Activated B cell treated with CpG ODN at 0.5 μM for 24 hours (primary cell): ENCODE results near the gene ARHGAP23. TPM values are rescaled to one million over a fixed set of nuclear protein-coding genes. Genes with fewer than 3 reads are reported as not detected.

Experiments
- ATAC-seq: fragments of 200-7000 bp; cut with Tn5 transposase; one replicate; pipeline ENCODE4 v1.10.0; 2021; ENCODE audit warnings: low read depth, mild to moderate bottlenecking, moderate library complexity
- CTCF ChIA-PET: fragments of 350-600 bp; sonication (Branson Sonifier 250); formaldehyde crosslinking; loops from one replicate; lab custom pipeline; 2021; ENCODE audit warnings: antibody characterized with exemption; lab: Charles Lee
- POLR2A ChIA-PET: fragments of 350-600 bp; sonication (Branson Sonifier 250); formaldehyde crosslinking; loops from one replicate; lab custom pipeline; 2021; ENCODE audit warnings: antibody characterized with exemption; lab: Charles Lee
- DNase-seq: peaks from one replicate; pipeline ENCODE4 v3.0.0; 2022
- H3K27ac Mint-ChIP-seq: one replicate; pipeline ENCODE4 v1.8.0; 2020; ENCODE audit warnings: mixed read lengths
- H3K27me3 Mint-ChIP-seq: one replicate; pipeline ENCODE4 v1.8.0; 2021; ENCODE audit warnings: mixed read lengths
- H3K36me3 Mint-ChIP-seq: one replicate; pipeline ENCODE4 v1.8.0; 2021; ENCODE audit warnings: low read depth, mixed read lengths
- H3K4me1 Mint-ChIP-seq: one replicate; pipeline ENCODE4 v1.8.0; 2021; ENCODE audit warnings: mixed read lengths
- H3K4me3 Mint-ChIP-seq: one replicate; pipeline ENCODE4 v1.8.0; 2020; ENCODE audit warnings: mild to moderate bottlenecking, mixed read lengths
- H3K9me3 Mint-ChIP-seq: one replicate; pipeline ENCODE4 v1.8.0; 2020; ENCODE audit warnings: mixed read lengths
- CTCF ChIP-seq: fragments of 200-600 bp; IDR thresholded peaks from one replicate; pipeline ENCODE4 v1.8.0; 2022; ENCODE audit warnings: antibody characterized with exemption, mild to moderate bottlenecking
- intact Hi-C: fragments of 100-400 bp; cut with micrococcal nuclease; formaldehyde crosslinking; loops from one replicate; pipeline ENCODE4 v1.15.1; 2024
- total RNA-seq: library from RNA; stranded (reverse); gene quantifications from 2 replicates; pipeline ENCODE4 v1.2.3, GENCODE V29; 2022

ARHGAP23 gene
- total RNA-seq, 1 donor from 2014 or later: 1.3 TPM

GRCh38 chr17:38401459-38401858, 26.8 kb upstream of the ARHGAP23 start:
- Mint-ChIP-seq H3K27ac (no peak overlapping the region), H3K4me1 (no peaks in the 10 kb centered on the region), H3K9me3 (no peaks in the 10 kb centered on the region), H3K27me3 (no peaks in the 10 kb centered on the region), H3K36me3 (peaks cover 50% of the 10 kb centered on the region), H3K4me3 (no peak overlapping the region)
- no peak for DNase-seq
- CTCF ChIA-PET: no interaction called here
- TF ChIP-seq CTCF: no peak
- intact Hi-C loops: no loop called here
- POLR2A ChIA-PET: no interaction called here
- no peak for ATAC-seq

GRCh38 chr17:38402897-38403296, 25.4 kb upstream of the ARHGAP23 start:
- Mint-ChIP-seq H3K4me3 (no peak overlapping the region), H3K36me3 (peaks cover 37% of the 10 kb centered on the region), H3K27me3 (no peaks in the 10 kb centered on the region), H3K27ac (no peak overlapping the region), H3K4me1 (no peaks in the 10 kb centered on the region), H3K9me3 (no peaks in the 10 kb centered on the region)
- POLR2A ChIA-PET: no interaction called here
- ATAC-seq (no peak), DNase-seq (no peak)
- CTCF ChIA-PET: no interaction called here
- intact Hi-C loops: no loop called here
- TF ChIP-seq CTCF: no peak

- ATAC-seq (no peak), DNase-seq (no peak)
- no peak for TF ChIP-seq CTCF
- no peak overlapping the region for H3K4me3 Mint-ChIP-seq
- H3K9me3 Mint-ChIP-seq: no peaks in the 10 kb centered on the region
- H3K4me1 Mint-ChIP-seq: no peaks in the 10 kb centered on the region
- no peak overlapping the region for H3K27ac Mint-ChIP-seq
- peaks cover 35% of the 10 kb centered on the region for H3K36me3 Mint-ChIP-seq
- CTCF ChIA-PET: no interaction called here
- H3K27me3 Mint-ChIP-seq: no peaks in the 10 kb centered on the region
- intact Hi-C loops: no loop called here
- POLR2A ChIA-PET: no interaction called here
Measured at GRCh38 chr17:38403491-38403890, 24.8 kb upstream of the ARHGAP23 start.

GRCh38 chr17:38404174-38404943, 23.9 kb upstream of the ARHGAP23 start:
- H3K27me3 Mint-ChIP-seq: no peaks in the 10 kb centered on the region
- ATAC-seq (no peak), DNase-seq (no peak)
- intact Hi-C loops: no loop called here
- CTCF ChIA-PET: interaction anchor here (1.0 kb wide), 1 partner anchor 55 kb away, joined by 5 read pairs; no protein-coding TSS in a partner anchor
- no peak overlapping the region for H3K4me3 Mint-ChIP-seq
- POLR2A ChIA-PET: no interaction called here
- H3K27ac Mint-ChIP-seq: no peak overlapping the region
- TF ChIP-seq CTCF: no peak
- no peaks in the 10 kb centered on the region for H3K4me1 Mint-ChIP-seq
- no peaks in the 10 kb centered on the region for H3K9me3 Mint-ChIP-seq
- H3K36me3 Mint-ChIP-seq: peaks cover 29% of the 10 kb centered on the region

GRCh38 chr17:38405654-38406053, 22.6 kb upstream of the ARHGAP23 start:
- intact Hi-C loops: no loop called here
- Mint-ChIP-seq H3K4me1 (no peaks in the 10 kb centered on the region), H3K27me3 (peaks cover 3% of the 10 kb centered on the region), H3K9me3 (no peaks in the 10 kb centered on the region), H3K4me3 (no peak overlapping the region), H3K27ac (no peak overlapping the region), H3K36me3 (peaks cover 16% of the 10 kb centered on the region)
- TF ChIP-seq CTCF: no peak
- no peak for DNase-seq
- ATAC-seq: no peak
- POLR2A ChIA-PET: no interaction called here
- CTCF ChIA-PET: no interaction called here
